Measurements from ENCODE around the gene FAM163A. TPM values are rescaled to one million over a fixed set of nuclear protein-coding genes. Genes with fewer than 3 reads are reported as not detected.
"Not testable (repeated sequence)": the region's sequence is repeated elsewhere in the genome, so short reads cannot be mapped to it uniquely, and the experiment has no call there.

FAM163A gene
- total RNA-seq, 1 donor from 2014 or later: 0.05 TPM

GRCh38 chr1:179831852-179832699 lies 89.0 kb downstream of the FAM163A start:
- DNase-seq (ENCODE audit: low spot score) (no peak), ATAC-seq (no peak)

GRCh38 chr1:179836686-179837445 lies 93.8 kb downstream of the FAM163A start:
- DNase-seq (ENCODE audit: low spot score); ATAC-seq: not testable (repeated sequence)

GRCh38 chr1:179840107-179840506 lies 97.0 kb downstream of the FAM163A start:
- DNase-seq (ENCODE audit: low spot score) (no peak), ATAC-seq (no peak)

GRCh38 chr1:179848233-179848632 lies 105.1 kb downstream of the FAM163A start:
- DNase-seq (ENCODE audit: low spot score) (no peak), ATAC-seq (no peak)

- no peak for DNase-seq (ENCODE audit: low spot score)
- no peak for ATAC-seq
Measured at GRCh38 chr1:179853102-179853501, 110.0 kb downstream of the FAM163A start.

GRCh38 chr1:179855831-179856230 lies 112.7 kb downstream of the FAM163A start:
- not testable (repeated sequence) for ATAC-seq; DNase-seq (ENCODE audit: low spot score)

- DNase-seq (ENCODE audit: low spot score) (no peak), ATAC-seq (no peak)
Measured at GRCh38 chr1:179856296-179856695, 113.2 kb downstream of the FAM163A start.

- DNase-seq (ENCODE audit: low spot score) (no peak), ATAC-seq (no peak)
Measured at GRCh38 chr1:179857009-179857408, 113.9 kb downstream of the FAM163A start.

- ATAC-seq (no peak), DNase-seq (ENCODE audit: low spot score) (no peak)
Measured at GRCh38 chr1:179860652-179861051, 117.6 kb downstream of the FAM163A start.

GRCh38 chr1:179865377-179865776 lies 122.3 kb downstream of the FAM163A start:
- no peak for ATAC-seq
- no peak for DNase-seq (ENCODE audit: low spot score)

Other genes with a start within 250 kb of the FAM163A start
- gene NPHS2, start 167.3 kb upstream of the FAM163A start, total RNA-seq: not detected
- gene TDRD5, start 151.5 kb upstream of the FAM163A start, total RNA-seq: not detected
- 84.1 TPM for gene TOR1AIP2, start 134.5 kb downstream of the FAM163A start, total RNA-seq
- gene TOR1AIP1, start 139.0 kb downstream of the FAM163A start, total RNA-seq: 22.2 TPM
- 18.0 TPM for gene CEP350, start 211.5 kb downstream of the FAM163A start, total RNA-seq

All from left lobe of liver (tissue), 2 donors.